Panc1 (cell line): ENCODE measurements around the gene RIMBP2. TPM values are rescaled to one million over a fixed set of nuclear protein-coding genes. Genes with fewer than 3 reads are reported as not detected.

ENCODE experiments used
- ATAC-seq: fragments of 200-7000 bp; cut with Tn5 transposase; 2 replicates; pipeline ENCODE4 v1.9.1; 2020; ENCODE audit warnings: mild to moderate bottlenecking, moderate library complexity
- BruUV-seq: library from RNA; stranded (reverse); fragments of 400-500 nt; replicated peaks from 2 replicates; lab custom pipeline; 2021; lab: Mats Ljungman, UMichigan
- CTCF ChIA-PET: fragments of 300-600 bp; sonication (Branson Sonifier 250); formaldehyde crosslinking; loops from one replicate; lab custom pipeline; 2022; ENCODE audit warnings: antibody characterized with exemption; lab: Charles Lee
- POLR2A ChIA-PET: fragments of 300-600 bp; sonication (Branson Sonifier 250); formaldehyde crosslinking; loops from one replicate; lab custom pipeline; 2022; ENCODE audit warnings: antibody characterized with exemption; lab: Charles Lee
- DNase-seq: peaks from one replicate; pipeline ENCODE4 v3.0.0-alpha.2; 2010; ENCODE audit warnings: low read depth, low spot score
- H3K27ac ChIP-seq: 2 replicates; pipeline ENCODE4 v1.5.1; 2011; ENCODE audit warnings: mild to moderate bottlenecking, low read length, inconsistent platforms
- H3K27me3 ChIP-seq: fragments of 200-500 bp; sonication (Bioruptor generic); 2 replicates; pipeline ENCODE4 v1.6.0; 2014; ENCODE audit warnings: low read length, inconsistent platforms; ENCODE audit not compliant: control insufficient read depth, insufficient read depth
- H3K36me3 ChIP-seq: fragments of 200-500 bp; sonication (Bioruptor generic); 2 replicates; pipeline ENCODE4 v1.5.1; 2014; ENCODE audit warnings: inconsistent platforms, mild to moderate bottlenecking, low read length, moderate library complexity; ENCODE audit not compliant: control insufficient read depth, insufficient read depth
- H3K4me1 ChIP-seq: 2 replicates; pipeline ENCODE4 v1.5.1; 2011; ENCODE audit warnings: inconsistent platforms, mild to moderate bottlenecking, low read length, moderate library complexity; ENCODE audit not compliant: control insufficient read depth, insufficient read depth
- H3K4me3 ChIP-seq, 2 experiments: 2 replicates each; pipeline ENCODE4 v1.5.1; 2011 to 2012; ENCODE audit warnings: low read depth in 2 of 2, low read length in 2 of 2, mild to moderate bottlenecking in 2 of 2, inconsistent platforms in 1 of 2, moderate library complexity in 1 of 2
- H3K9me3 ChIP-seq: fragments of 200-500 bp; sonication (Bioruptor generic); 2 replicates; pipeline ENCODE4 v1.5.1; 2014; ENCODE audit warnings: low read depth, mild to moderate bottlenecking, inconsistent platforms, low read length, moderate library complexity; ENCODE audit not compliant: control insufficient read depth, insufficient read depth
- POLR2AphosphoS5 ChIP-seq: IDR thresholded peaks from 2 replicates; pipeline ENCODE4 v1.6.1; 2012; ENCODE audit warnings: mild to moderate bottlenecking, low read depth, low read length, moderate library complexity
- SIN3A ChIP-seq: IDR thresholded peaks from 2 replicates; pipeline ENCODE4 v1.6.1; 2012; ENCODE audit warnings: low read depth, mild to moderate bottlenecking, low read length, moderate library complexity, borderline replicate concordance; ENCODE audit not compliant: insufficient read depth
- TCF7L2 ChIP-seq: IDR thresholded peaks from 2 replicates; pipeline ENCODE4 v1.6.1; 2011; ENCODE audit warnings: mild to moderate bottlenecking, low read depth, low read length, inconsistent platforms
- in situ Hi-C: cut with HindIII; loops from 2 replicates; pipeline ENCODE4 v1.10.0; 2016; ENCODE audit warnings: low sequenced_read_pairs, low pct_unique_long_range_greater_than_20kb
- intact Hi-C: fragments of 100-400 bp; cut with micrococcal nuclease; formaldehyde crosslinking; loops from one replicate; pipeline ENCODE4 v1.10.0; 2022; ENCODE audit not compliant: unreplicated experiment
- total RNA-seq: library from RNA; stranded (reverse); gene quantifications from one replicate; pipeline ENCODE4 v1.2.1, GENCODE V29; 2021; ENCODE audit not compliant: unreplicated experiment
- TF ChIP-seq, protein P1 (sequence below): fragments of 450-650 bp; IDR thresholded peaks from 2 replicates; pipeline ENCODE4 v1.5.1; 2017; ENCODE audit warnings: mild to moderate bottlenecking
- TF ChIP-seq, protein P2 (sequence below), 2 experiments: IDR thresholded peaks; 2 replicates each; pipeline ENCODE4 v1.6.1; 2011 to 2012; ENCODE audit warnings: low read depth in 2 of 2, control low read depth in 1 of 2, low read length in 1 of 2, mild to moderate bottlenecking in 1 of 2, moderate library complexity in 1 of 2; ENCODE audit not compliant: insufficient read depth in 1 of 2

The RIMBP2 gene
- total RNA-seq, 1 experiment from 2014 or later: not detected

- in situ Hi-C loops: loop anchor here (10.0 kb wide), 1 partner anchor 348 kb away; no protein-coding TSS in a partner anchor
- ATAC-seq (no peak), DNase-seq (no peak)
- Histone ChIP-seq H3K27me3 (no peaks in the 10 kb centered on the region; the same call in none of the 2 replicates), H3K27ac (no peak overlapping the region), H3K4me3 (no peak overlapping the region), H3K36me3 (no peaks in the 10 kb centered on the region), H3K9me3 (no peaks in the 10 kb centered on the region), H3K4me1 (no peaks in the 10 kb centered on the region)
- POLR2A ChIA-PET: interaction anchor here (0.6 kb wide), 1 partner anchor 1285 kb away, joined by 13 read pairs; no protein-coding TSS in a partner anchor
- no TSS peak for BruUV-seq
- CTCF ChIA-PET: no interaction called here
- TF ChIP-seq, protein P1, sequence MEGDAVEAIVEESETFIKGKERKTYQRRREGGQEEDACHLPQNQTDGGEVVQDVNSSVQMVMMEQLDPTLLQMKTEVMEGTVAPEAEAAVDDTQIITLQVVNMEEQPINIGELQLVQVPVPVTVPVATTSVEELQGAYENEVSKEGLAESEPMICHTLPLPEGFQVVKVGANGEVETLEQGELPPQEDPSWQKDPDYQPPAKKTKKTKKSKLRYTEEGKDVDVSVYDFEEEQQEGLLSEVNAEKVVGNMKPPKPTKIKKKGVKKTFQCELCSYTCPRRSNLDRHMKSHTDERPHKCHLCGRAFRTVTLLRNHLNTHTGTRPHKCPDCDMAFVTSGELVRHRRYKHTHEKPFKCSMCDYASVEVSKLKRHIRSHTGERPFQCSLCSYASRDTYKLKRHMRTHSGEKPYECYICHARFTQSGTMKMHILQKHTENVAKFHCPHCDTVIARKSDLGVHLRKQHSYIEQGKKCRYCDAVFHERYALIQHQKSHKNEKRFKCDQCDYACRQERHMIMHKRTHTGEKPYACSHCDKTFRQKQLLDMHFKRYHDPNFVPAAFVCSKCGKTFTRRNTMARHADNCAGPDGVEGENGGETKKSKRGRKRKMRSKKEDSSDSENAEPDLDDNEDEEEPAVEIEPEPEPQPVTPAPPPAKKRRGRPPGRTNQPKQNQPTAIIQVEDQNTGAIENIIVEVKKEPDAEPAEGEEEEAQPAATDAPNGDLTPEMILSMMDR: no peak
- no peak for TF ChIP-seq TCF7L2
- intact Hi-C loops: no loop called here
Measured at GRCh38 chr12:130396667-130397066, 319.4 kb downstream of the RIMBP2 start.

GRCh38 chr12:130394906-130395305 lies 321.2 kb downstream of the RIMBP2 start:
- BruUV-seq: no TSS peak
- H3K36me3 ChIP-seq: no peaks in the 10 kb centered on the region
- no peak overlapping the region for H3K27ac ChIP-seq
- H3K27me3 ChIP-seq: no peaks in the 10 kb centered on the region; the same call in none of the 2 replicates
- CTCF ChIA-PET: no interaction called here
- intact Hi-C loops: no loop called here
- no peak for DNase-seq
- no peak for ATAC-seq
- TF ChIP-seq, protein P1: no peak
- TF ChIP-seq POLR2AphosphoS5 (no peak), SIN3A (no peak), TCF7L2 (no peak)
- TF ChIP-seq, protein P2, sequence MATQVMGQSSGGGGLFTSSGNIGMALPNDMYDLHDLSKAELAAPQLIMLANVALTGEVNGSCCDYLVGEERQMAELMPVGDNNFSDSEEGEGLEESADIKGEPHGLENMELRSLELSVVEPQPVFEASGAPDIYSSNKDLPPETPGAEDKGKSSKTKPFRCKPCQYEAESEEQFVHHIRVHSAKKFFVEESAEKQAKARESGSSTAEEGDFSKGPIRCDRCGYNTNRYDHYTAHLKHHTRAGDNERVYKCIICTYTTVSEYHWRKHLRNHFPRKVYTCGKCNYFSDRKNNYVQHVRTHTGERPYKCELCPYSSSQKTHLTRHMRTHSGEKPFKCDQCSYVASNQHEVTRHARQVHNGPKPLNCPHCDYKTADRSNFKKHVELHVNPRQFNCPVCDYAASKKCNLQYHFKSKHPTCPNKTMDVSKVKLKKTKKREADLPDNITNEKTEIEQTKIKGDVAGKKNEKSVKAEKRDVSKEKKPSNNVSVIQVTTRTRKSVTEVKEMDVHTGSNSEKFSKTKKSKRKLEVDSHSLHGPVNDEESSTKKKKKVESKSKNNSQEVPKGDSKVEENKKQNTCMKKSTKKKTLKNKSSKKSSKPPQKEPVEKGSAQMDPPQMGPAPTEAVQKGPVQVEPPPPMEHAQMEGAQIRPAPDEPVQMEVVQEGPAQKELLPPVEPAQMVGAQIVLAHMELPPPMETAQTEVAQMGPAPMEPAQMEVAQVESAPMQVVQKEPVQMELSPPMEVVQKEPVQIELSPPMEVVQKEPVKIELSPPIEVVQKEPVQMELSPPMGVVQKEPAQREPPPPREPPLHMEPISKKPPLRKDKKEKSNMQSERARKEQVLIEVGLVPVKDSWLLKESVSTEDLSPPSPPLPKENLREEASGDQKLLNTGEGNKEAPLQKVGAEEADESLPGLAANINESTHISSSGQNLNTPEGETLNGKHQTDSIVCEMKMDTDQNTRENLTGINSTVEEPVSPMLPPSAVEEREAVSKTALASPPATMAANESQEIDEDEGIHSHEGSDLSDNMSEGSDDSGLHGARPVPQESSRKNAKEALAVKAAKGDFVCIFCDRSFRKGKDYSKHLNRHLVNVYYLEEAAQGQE (IDR thresholded peaks at IDR 0.05; ENCODE audit: insufficient read depth in 1 of 2, low read depth in 2 of 2, low read length in 1 of 2): no peak
- no peaks in the 10 kb centered on the region for H3K4me1 ChIP-seq
- in situ Hi-C loops: loop anchor here (10.0 kb wide), 1 partner anchor 350 kb away; no protein-coding TSS in a partner anchor
- no peak overlapping the region for H3K4me3 ChIP-seq
- no peaks in the 10 kb centered on the region for H3K9me3 ChIP-seq
- POLR2A ChIA-PET: no interaction called here
